Midbrain (tissue), 1 donor: ENCODE data around the gene CD63.
"Not testable (repeated sequence)": the region's sequence is repeated elsewhere in the genome, so short reads cannot be mapped to it uniquely, and the experiment has no call there.

Experiments
- DNase-seq: peaks from one replicate; lab custom pipeline; 2025; lab: John Stamatoyannopoulos, UW

The CD63 gene, protein sequence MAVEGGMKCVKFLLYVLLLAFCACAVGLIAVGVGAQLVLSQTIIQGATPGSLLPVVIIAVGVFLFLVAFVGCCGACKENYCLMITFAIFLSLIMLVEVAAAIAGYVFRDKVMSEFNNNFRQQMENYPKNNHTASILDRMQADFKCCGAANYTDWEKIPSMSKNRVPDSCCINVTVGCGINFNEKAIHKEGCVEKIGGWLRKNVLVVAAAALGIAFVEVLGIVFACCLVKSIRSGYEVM

DNA sequence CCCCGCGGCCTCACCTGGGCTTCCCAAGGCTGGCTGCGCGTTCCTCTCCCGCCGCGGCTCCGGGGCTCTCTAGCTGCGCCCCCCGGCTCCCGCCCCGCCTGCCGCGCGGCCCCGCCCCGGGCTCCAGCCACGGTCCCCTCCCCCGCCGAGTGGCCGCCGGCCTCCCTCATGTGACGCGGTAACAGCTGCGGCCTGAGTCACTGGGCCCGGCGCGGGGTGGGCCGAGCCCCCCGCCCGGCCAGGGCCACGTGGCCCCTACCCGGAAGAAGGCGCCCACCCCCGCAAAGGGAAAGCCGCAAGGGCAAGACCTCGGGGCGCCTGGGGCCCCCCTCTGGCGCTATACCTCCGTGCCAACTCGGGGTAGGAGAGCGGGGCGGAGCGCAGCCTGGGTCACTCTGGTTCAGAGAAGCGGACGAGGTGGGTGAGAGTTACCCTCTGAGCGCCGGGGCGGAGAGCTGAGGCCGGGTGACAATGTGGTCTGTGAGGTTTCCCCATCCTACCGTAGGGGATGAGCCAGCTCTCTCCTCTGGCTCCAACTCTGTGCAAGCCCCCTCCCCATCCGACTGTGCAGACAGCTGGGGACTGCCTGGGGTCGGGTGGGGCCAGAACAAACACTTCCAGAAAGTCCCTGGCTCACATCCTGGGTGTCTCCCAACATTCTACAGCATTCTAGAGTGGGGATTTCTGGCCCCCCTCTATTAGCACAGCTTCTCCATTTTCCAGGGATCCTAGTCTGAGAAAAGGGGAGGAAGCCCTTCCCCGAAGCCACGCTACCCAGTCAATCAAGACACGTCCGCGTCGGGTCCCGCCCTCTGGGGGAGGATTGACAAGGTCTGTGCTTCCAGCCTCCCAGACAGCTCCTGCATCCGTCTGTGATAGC lies at the start of gene CD63:
TSS of gene CD63 (minus strand) at position 71 of the 880 bp plus-strand sequence. CDS start 668 bp downstream, outside the sequence.
- peak; percentile 90 for DNase-seq

DNA sequence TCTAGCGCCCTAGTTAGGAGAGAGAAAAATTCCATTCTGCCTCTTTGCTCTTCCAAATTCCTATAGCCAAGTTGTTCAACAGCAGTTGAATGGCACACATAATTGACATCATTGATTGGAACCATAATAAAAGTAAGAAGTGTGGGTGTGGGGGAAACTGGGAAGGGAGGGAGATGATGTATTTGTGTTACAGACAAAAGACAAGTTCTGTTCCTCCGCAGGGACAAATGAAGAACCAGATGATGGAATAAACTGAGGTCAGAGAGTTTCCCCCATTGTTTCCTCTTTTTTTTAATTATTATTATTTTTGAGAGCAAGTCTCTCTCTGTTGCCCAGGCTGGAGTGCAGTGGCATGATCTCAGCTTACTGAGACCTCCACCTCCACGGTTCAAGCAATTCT lies 49.0 kb upstream of the CD63 start:
- no peak for DNase-seq

GRCh38 chr12:55771736-55772135 lies 42.9 kb upstream of the CD63 start:
- no peak for DNase-seq

GRCh38 chr12:55767156-55767555 lies 38.3 kb upstream of the CD63 start:
- DNase-seq: no peak

- no peak for DNase-seq
These were observed 37.0 kb upstream of the CD63 start for GRCh38 chr12:55765736-55766290.

DNA sequence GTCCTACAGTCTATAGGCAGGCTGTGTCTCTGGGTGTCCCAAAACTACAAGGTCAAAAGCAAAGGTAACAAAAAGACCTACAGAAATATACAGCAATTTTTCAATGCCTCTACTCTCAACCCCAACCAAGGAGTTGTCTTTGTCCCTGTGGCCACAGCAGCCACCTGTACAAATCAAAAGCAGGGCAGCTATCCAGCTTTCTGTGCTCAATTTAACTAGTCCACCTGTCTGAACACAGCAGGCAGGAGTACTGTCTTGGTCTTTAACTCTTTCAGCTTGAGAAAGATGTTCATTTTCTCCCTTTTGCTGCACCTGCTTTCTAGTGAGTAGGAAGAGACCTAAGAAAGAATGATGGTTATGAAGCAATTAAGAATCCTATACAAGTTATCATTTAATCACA lies 33.8 kb upstream of the CD63 start:
- no peak for DNase-seq

DNA sequence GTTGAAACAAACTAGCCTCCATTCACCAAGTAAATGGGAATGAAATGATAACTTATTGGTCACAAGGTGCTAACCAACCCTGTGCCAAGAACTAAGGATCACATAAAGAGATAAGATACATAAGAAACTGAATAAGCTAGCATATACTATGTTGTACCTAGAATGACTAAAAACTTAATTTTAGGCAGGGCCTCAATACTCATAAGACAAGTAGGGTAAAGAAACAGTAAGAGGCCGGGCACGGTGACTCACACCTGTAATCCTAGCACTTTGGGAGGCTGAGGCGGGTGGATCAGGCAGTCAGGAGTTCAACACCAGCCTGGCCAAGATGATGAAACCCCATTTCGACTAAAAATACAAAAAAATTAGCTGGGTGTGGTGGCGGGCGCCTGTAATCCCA lies 31.9 kb upstream of the CD63 start:
- DNase-seq: no peak

DNA sequence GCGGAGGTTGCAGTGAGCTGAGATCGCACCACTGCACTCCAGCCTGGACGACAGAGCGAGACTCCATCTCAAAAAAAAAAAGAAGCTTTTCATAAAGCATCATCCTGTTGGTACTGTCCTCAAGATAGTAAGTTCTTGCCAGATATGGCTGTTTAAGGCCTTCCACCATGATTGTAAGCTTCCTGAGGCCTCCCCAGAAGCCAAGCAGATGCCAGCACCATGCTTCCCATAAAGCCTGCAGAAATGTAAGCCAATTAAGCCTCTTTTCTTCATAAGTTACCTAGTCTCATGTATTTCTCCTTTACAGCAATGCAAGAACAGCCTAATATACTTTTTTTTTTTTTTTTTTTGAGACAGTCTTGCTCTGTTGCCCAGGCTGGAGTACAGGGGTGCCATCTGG lies 29.8 kb upstream of the CD63 start:
- not testable (repeated sequence) for DNase-seq

GRCh38 chr12:55757701-55758100 lies 28.9 kb upstream of the CD63 start:
- DNase-seq: no peak

DNA sequence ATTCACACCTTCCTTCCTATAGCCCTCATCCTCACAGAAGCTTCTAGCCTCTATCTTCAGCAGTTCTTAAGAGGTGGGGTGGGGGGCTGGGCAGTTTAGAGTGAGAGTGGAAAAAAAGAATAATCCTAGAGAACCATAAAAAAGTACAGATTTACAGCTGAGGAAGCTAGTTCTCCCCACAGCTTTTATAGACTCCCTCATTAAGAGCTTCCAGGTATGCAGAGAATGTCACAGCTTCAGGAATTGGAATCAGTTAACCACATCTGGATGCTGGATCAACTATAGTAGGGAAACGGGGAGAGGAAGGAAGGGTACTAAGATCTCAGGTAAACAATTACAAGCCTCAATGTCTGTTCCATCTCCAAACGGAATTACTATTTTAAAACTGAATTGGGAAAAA lies 26.4 kb upstream of the CD63 start:
- no peak for DNase-seq

GRCh38 chr12:55748230-55748993 lies 19.6 kb upstream of the CD63 start:
- DNase-seq: no peak

DNA sequence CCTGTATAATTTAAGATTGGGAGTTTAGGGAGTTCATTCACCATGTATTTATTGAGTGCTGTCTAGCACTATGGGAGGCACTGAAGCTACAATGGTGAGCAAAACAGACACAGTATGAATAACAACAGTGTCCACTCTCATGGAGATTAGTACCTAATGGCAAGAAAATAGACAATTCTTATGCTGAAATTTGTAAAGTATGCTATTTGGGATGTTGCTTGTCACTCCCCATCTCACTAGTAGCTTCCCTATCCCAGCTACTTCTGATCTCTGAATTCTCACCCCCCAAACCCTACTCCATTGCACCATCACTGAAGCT lies 18.1 kb upstream of the CD63 start:
- DNase-seq: no peak

DNA sequence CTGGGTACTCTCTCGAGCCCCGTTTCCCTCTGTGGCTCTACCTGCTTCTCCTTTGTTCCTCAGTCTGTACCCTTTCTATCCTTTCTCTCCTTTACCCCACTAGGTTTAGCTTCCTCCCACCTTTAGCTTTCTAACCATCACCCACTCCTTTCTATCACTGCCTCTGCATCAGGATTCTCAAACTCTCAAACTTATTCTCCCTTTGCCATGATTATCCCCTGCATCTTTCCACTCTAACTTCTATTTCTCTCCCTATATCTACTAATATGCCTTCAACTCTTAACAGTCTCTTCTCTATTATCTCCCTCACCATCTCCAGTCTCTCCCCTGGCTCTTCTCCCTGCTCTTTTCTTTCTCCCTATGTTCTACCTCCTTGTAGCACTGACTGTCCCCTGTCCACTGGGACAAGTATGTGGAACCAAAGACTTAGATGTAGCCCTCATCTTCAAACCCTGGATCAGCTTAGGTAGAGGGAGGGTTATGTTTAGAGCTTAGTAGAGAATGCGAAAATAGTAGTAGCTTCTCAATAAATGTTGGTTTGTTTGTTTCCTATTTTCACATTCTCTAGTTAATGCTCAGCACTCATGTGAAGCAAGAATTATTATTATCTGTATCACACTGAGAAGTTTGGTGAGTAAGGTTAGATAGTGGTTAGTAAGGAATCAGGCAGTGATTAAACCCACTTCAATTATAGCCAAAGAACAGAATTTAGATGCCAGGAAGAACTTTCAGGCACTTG lies 17.5 kb upstream of the CD63 start:
- DNase-seq: no peak

GRCh38 chr12:55745361-55746173 lies 16.8 kb upstream of the CD63 start:
- DNase-seq: peak; percentile 30

DNA sequence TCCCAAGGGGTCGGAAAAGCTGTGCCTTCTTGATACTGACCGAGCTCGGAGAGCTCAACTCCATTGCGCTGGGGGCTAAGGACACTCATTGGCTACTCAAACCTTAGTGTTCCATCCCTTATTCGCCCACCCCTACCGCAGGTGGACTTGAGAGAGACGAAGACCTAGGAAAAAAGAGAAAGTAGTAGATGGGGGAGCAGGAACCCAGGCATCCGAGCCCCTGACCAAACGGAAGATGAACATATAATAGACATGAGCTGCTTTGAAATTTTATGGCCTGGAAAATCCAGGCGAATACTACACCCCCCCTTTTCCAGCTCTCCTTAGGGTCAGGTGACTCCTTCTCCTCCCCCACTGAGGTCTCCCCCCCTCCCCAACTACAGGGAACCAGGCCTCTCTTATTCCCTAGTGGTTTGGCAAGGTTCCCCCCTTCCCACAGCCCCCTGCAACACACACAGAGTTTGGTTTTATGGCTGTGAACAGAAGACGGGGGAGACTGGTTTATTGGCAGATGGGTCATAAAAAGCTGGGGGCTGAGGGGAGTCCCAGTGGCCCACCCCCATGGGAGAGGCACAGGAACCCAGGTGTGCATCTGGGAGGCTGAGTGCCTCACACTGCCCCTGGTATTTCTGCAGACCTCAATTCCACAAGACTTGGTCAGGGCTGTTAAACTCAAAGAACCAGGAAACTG lies 15.7 kb upstream of the CD63 start:
- no peak for DNase-seq

DNA sequence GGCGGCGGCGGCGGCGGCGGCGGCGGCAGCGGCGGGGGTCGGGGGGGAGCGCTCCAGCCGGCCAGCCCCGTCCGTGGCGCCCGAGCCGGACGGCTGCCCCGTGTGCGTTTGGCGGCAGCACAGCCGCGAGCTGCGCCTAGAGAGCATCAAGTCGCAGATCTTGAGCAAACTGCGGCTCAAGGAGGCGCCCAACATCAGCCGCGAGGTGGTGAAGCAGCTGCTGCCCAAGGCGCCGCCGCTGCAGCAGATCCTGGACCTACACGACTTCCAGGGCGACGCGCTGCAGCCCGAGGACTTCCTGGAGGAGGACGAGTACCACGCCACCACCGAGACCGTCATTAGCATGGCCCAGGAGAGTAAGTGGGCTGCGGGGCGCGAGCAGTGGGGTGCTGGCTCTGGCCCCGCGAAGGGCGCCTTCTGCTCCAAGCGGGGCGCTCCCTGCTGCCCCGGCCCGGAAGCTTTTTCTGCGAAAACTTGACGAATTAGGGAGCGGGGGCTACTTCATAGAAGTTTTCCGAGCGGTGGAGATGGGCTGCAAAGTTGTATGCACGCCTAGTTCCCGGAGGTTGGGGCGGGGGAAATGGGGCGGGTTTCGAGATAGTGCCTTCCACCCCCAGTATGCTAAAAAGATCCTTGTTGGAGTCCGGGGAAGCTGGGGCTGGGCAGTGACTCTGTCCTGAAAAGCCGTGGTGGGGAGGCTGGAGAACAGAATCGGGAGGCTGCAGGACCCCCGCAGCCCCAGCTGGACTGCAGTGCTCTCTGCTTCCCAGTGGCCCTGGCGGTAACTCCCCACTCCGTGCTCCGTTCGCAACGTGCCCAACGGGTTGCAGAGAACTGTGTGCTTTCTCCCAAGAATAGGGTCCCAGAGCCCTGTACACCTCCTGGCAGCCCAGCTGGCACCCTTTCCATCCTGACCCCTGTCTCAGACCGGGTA lies 14.9 kb upstream of the CD63 start:
- DNase-seq: no peak

GRCh38 chr12:55742719-55743405 lies 14.1 kb upstream of the CD63 start, which contains the start of gene GDF11:
GDF11 (plus strand) TSS chr12:55743122; CDS start chr12:55743317, 195 bp downstream.
- peak; percentile 85 for DNase-seq

- no peak for DNase-seq
These were observed 13.3 kb upstream of the CD63 start for GRCh38 chr12:55741931-55742680.
